ENCODE results near the gene BIVM.

BIVM gene

DNA sequence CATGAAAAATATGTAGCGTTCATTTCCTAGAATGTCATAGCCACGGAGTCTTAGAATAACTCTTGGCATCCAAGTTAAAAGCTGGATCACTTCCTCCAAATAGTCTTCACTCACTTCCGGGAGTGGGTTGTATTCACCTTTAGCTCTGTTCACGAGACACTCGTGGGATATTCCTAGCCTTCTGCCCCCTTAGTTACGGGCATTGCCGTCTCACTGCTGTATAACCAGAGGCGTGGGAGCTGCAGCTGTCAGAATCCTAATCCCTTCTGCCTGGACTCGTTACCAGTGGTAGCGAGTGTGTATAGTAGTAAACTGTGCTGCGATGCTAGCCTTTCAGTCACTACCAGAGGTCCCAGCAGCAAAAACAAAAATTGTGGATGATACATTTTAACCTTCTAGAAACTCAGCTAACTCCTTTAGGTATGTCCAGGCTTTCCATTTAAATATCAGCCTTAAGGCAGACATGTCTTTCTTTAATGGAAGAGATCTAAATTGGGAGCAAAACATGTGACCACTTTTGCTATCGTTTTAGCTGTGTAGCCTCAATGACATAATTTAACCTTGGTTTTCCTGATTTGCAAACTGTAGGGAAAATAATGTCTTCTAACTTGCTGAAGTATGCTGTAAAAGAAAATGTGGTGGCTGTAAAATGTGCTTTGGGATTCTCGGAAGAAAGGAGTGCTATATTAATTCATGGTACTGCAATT is 81.0 kb downstream of the BIVM start:
- no peak for DNase-seq (ENCODE audit: low read depth, low spot score)

DNA sequence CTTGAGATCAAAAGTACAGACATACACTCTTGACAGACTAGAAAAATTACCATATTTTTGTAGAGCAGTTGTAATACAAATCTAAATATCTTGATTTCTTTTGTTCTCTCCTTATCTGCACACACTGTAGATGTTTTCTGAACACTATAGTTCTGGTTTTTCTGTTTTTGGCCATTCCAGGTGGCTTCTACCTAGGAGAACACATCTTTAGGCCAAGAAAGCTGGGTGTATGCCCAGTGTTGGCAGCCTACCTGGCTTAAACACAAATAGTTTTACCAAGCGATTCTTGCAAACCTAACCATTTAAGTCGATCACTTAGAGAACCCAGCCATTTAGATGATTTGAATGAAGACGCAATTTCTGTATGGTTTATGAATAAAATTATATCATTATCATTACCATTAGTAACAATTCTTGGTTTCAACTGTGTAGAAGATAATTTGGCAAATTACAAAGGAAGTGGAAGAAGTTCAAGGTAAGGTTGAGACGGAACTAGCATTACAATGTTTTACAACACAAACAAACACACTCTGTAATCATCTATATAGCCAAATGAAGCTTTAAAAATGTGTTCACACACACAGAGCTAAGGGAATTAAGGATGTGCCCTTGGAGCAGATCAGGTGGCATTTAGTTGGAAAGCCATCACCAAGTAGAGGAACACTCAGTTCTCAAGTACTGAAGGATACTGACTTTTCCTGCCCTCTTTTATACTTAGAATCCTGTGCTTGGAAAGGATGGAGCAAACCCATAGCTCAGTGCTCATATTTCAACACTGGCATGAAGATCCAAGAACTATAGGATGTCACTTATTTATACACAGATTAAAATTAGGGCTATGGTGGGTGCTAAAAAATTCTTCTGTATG is 83.1 kb downstream of the BIVM start:
- DNase-seq (ENCODE audit: low read depth, low spot score): no peak

Data from activated CD4-positive, CD25-positive, alpha-beta regulatory T cell treated with anti-CD3 and anti-CD28 coated beads, Interleukin-2, amount 50 U/mL, for 16 hours (primary cell).